Measurements from ENCODE around the gene SPACA4. TPM values are rescaled to one million over a fixed set of nuclear protein-coding genes. Genes with fewer than 3 reads are reported as not detected.

Gene SPACA4
- total and polyA plus RNA-seq, 4 donors = not detected

DNA sequence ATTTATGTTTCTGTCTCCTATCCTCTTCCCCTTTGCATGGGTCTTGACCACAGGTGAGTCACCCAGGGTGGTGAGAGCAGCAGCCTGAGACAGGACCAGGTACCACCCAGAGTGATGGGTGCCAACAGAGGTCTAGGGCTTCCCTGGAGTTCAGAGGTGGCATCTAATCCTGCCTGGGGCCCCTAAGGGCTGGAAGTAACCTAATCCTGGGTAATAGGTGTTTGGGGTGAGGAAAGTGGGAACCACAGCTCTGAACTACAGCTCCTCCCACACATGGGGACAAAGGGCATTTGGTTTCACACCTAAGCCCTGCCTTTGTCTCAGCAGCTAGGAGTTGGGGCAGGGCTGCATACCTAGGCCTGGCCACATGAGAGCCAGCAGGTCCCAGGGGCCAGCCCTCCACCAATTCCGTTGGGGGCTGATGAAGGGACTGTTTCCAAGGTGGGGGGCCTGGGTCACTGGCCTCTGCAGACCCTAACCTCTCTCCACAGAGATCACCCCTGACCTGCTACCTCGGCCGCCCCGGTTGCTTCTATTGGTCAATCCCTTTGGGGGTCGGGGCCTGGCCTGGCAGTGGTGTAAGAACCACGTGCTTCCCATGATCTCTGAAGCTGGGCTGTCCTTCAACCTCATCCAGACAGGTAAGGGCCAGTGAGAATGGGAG lies 20.8 kb downstream of the SPACA4 start (continued):
- TF ChIP-seq, protein P1, sequence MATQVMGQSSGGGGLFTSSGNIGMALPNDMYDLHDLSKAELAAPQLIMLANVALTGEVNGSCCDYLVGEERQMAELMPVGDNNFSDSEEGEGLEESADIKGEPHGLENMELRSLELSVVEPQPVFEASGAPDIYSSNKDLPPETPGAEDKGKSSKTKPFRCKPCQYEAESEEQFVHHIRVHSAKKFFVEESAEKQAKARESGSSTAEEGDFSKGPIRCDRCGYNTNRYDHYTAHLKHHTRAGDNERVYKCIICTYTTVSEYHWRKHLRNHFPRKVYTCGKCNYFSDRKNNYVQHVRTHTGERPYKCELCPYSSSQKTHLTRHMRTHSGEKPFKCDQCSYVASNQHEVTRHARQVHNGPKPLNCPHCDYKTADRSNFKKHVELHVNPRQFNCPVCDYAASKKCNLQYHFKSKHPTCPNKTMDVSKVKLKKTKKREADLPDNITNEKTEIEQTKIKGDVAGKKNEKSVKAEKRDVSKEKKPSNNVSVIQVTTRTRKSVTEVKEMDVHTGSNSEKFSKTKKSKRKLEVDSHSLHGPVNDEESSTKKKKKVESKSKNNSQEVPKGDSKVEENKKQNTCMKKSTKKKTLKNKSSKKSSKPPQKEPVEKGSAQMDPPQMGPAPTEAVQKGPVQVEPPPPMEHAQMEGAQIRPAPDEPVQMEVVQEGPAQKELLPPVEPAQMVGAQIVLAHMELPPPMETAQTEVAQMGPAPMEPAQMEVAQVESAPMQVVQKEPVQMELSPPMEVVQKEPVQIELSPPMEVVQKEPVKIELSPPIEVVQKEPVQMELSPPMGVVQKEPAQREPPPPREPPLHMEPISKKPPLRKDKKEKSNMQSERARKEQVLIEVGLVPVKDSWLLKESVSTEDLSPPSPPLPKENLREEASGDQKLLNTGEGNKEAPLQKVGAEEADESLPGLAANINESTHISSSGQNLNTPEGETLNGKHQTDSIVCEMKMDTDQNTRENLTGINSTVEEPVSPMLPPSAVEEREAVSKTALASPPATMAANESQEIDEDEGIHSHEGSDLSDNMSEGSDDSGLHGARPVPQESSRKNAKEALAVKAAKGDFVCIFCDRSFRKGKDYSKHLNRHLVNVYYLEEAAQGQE (IDR thresholded peaks at IDR 0.05) = peak; percentile 25
- TF ChIP-seq, protein P2, sequence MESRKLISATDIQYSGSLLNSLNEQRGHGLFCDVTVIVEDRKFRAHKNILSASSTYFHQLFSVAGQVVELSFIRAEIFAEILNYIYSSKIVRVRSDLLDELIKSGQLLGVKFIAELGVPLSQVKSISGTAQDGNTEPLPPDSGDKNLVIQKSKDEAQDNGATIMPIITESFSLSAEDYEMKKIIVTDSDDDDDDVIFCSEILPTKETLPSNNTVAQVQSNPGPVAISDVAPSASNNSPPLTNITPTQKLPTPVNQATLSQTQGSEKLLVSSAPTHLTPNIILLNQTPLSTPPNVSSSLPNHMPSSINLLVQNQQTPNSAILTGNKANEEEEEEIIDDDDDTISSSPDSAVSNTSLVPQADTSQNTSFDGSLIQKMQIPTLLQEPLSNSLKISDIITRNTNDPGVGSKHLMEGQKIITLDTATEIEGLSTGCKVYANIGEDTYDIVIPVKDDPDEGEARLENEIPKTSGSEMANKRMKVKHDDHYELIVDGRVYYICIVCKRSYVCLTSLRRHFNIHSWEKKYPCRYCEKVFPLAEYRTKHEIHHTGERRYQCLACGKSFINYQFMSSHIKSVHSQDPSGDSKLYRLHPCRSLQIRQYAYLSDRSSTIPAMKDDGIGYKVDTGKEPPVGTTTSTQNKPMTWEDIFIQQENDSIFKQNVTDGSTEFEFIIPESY (IDR thresholded peaks at IDR 0.05) = no peak
- TF ChIP-seq FOXA1 (IDR thresholded peaks at IDR 0.05) = no peak
- no peak for TF ChIP-seq EGR1 (IDR thresholded peaks at IDR 0.05; ENCODE audit: low read depth in 2 of 2)

DNA sequence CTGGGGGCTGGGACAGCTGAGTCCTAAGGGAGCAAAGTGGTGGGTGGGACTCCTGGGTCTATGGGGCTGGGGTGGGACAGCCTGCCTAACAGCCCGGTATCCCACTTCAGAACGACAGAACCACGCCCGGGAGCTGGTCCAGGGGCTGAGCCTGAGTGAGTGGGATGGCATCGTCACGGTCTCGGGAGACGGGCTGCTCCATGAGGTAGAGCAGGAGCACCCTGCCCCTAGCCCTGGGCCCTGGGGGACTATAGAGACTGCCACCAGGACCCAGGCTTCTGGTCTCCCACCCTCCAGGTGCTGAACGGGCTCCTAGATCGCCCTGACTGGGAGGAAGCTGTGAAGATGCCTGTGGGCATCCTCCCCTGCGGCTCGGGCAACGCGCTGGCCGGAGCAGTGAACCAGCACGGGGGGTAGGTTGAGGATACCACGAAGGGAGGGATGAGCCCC lies 21.3 kb downstream of the SPACA4 start:
- Histone ChIP-seq H3K9ac (ENCODE audit: low read depth in 1 of 2, low read length in 2 of 2) (no peak overlapping the region), H3K27ac (ENCODE audit: low read depth in 1 of 2, low read length in 2 of 2) (no peak overlapping the region), H3K27me3 (ENCODE audit: control insufficient read depth in 4 of 4, insufficient read depth in 4 of 4, low read length in 3 of 4) (no peaks in the 10 kb centered on the region), H3K4me3 (ENCODE audit: low read depth in 1 of 3, low read length in 3 of 3) (no peak overlapping the region), H3K36me3 (ENCODE audit: control insufficient read depth in 4 of 4, insufficient read depth in 3 of 4, low read depth in 1 of 4, low read length in 3 of 4) (peaks cover 0 to 7% (median 1%) of the 10 kb centered on the region in 4 donors), H3K4me1 (ENCODE audit: control insufficient read depth in 4 of 4, insufficient read depth in 4 of 4, low read length in 3 of 4) (peaks cover 12 to 67% (median 39%) of the 10 kb centered on the region in 4 donors), H3K9me3 (ENCODE audit: control insufficient read depth in 4 of 4, low read length in 3 of 4) (no peaks in the 10 kb centered on the region)
- 92% methylated on average over 17 of the region's 17 CpGs for WGBS
- TF ChIP-seq GABPA (IDR thresholded peaks at IDR 0.05 in 1 of 2, conservative IDR thresholded peaks at IDR 0.05 in 1 of 2) (no peak), FOXA2 (IDR thresholded peaks at IDR 0.05) (no peak)
- TF ChIP-seq, protein P3, sequence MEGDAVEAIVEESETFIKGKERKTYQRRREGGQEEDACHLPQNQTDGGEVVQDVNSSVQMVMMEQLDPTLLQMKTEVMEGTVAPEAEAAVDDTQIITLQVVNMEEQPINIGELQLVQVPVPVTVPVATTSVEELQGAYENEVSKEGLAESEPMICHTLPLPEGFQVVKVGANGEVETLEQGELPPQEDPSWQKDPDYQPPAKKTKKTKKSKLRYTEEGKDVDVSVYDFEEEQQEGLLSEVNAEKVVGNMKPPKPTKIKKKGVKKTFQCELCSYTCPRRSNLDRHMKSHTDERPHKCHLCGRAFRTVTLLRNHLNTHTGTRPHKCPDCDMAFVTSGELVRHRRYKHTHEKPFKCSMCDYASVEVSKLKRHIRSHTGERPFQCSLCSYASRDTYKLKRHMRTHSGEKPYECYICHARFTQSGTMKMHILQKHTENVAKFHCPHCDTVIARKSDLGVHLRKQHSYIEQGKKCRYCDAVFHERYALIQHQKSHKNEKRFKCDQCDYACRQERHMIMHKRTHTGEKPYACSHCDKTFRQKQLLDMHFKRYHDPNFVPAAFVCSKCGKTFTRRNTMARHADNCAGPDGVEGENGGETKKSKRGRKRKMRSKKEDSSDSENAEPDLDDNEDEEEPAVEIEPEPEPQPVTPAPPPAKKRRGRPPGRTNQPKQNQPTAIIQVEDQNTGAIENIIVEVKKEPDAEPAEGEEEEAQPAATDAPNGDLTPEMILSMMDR (IDR thresholded peaks at IDR 0.05; ENCODE audit: low read depth, low read length, missing input control) = no peak
- DNase-seq (ENCODE audit: low spot score) = peak; percentile 32

DNA sequence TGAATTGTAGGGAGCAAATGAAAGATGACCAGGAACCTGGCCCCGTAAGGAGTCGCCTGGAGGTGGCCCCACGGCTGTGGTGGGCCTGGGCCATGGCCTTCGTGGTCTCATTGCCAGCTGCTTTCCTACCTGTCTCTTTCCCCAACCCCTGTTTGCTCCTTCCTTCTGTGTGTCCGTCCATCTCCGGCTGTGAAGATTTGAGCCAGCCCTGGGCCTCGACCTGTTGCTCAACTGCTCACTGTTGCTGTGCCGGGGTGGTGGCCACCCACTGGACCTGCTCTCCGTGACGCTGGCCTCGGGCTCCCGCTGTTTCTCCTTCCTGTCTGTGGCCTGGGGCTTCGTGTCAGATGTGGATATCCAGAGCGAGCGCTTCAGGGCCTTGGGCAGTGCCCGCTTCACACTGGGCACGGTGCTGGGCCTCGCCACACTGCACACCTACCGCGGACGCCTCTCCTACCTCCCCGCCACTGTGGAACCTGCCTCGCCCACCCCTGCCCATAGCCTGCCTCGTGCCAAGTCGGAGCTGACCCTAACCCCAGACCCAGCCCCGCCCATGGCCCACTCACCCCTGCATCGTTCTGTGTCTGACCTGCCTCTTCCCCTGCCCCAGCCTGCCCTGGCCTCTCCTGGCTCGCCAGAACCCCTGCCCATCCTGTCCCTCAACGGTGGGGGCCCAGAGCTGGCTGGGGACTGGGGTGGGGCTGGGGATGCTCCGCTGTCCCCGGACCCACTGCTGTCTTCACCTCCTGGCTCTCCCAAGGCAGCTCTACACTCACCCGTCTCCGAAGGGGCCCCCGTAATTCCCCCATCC lies 22.1 kb downstream of the SPACA4 start:
- WGBS = 75% methylated on average over 34 of the region's 34 CpGs
- H3K4me3 ChIP-seq (ENCODE audit: low read depth in 1 of 3, low read length in 3 of 3) = no peak overlapping the region
- peak overlapping the region; percentile 18 to 39 for H3K27ac ChIP-seq (ENCODE audit: low read depth in 1 of 2, low read length in 2 of 2)
- H3K9me3 ChIP-seq (ENCODE audit: control insufficient read depth in 4 of 4, low read length in 3 of 4) = no peaks in the 10 kb centered on the region
- DNase-seq (ENCODE audit: low spot score) = peak; percentile 35
- H3K27me3 ChIP-seq (ENCODE audit: control insufficient read depth in 4 of 4, insufficient read depth in 4 of 4, low read length in 3 of 4) = no peaks in the 10 kb centered on the region
- H3K36me3 ChIP-seq (ENCODE audit: control insufficient read depth in 4 of 4, insufficient read depth in 3 of 4, low read depth in 1 of 4, low read length in 3 of 4) = peaks cover 0 to 7% (median 1%) of the 10 kb centered on the region in 4 donors
- TF ChIP-seq RAD21 (IDR thresholded peaks at IDR 0.05) (no peak), YY1 (IDR thresholded peaks at IDR 0.05) (no peak), NR2F2 (IDR thresholded peaks at IDR 0.05) (no peak), GABPA (IDR thresholded peaks at IDR 0.05 in 1 of 2, conservative IDR thresholded peaks at IDR 0.05 in 1 of 2) (no peak)
- TF ChIP-seq, protein P4, sequence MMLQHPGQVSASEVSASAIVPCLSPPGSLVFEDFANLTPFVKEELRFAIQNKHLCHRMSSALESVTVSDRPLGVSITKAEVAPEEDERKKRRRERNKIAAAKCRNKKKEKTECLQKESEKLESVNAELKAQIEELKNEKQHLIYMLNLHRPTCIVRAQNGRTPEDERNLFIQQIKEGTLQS (IDR thresholded peaks at IDR 0.05) = no peak
- TF ChIP-seq, protein P3 (IDR thresholded peaks at IDR 0.05; ENCODE audit: low read depth, low read length, missing input control) = no peak
- TF ChIP-seq, protein P2 (IDR thresholded peaks at IDR 0.05) = no peak
- H3K4me1 ChIP-seq (ENCODE audit: control insufficient read depth in 4 of 4, insufficient read depth in 4 of 4, low read length in 3 of 4) = peaks cover 12 to 69% (median 41%) of the 10 kb centered on the region in 4 donors
- no peak overlapping the region for H3K9ac ChIP-seq (ENCODE audit: low read depth in 1 of 2, low read length in 2 of 2)

Data from liver (tissue), 9 donors.